Caco-2 (cell line): Measurements from ENCODE around the gene CASP5. TPM values are rescaled to one million over a fixed set of nuclear protein-coding genes. Genes with fewer than 3 reads are reported as not detected.
"Not testable (repeated sequence)": the region's sequence is repeated elsewhere in the genome, so short reads cannot be mapped to it uniquely, and the experiment has no call there.

ENCODE experiments used
- BruUV-seq: library from RNA; stranded (reverse); fragments of 400-500 nt; replicated peaks from 2 replicates; lab custom pipeline; 2021; lab: Mats Ljungman, UMichigan
- CTCF ChIA-PET: fragments of 300-600 bp; sonication (Branson Sonifier 250); formaldehyde crosslinking; loops from one replicate; lab custom pipeline; 2022; ENCODE audit warnings: antibody characterized with exemption; lab: Charles Lee
- POLR2A ChIA-PET: fragments of 300-600 bp; sonication (Branson Sonifier 250); formaldehyde crosslinking; loops from one replicate; lab custom pipeline; 2022; ENCODE audit warnings: antibody characterized with exemption; lab: Charles Lee
- DNase-seq, 2 experiments: peaks; one replicate each; pipeline versions ENCODE4 v3.0.0 to v3.0.0-alpha.2; 2020 to 2022
- H3K27me3 ChIP-seq: replicated peaks from 2 replicates; pipeline ENCODE4 v1.6.0; 2011; ENCODE audit warnings: low read length; ENCODE audit not compliant: control insufficient read depth, insufficient read depth
- H3K36me3 ChIP-seq: 2 replicates; pipeline ENCODE4 v1.5.1; 2011; ENCODE audit warnings: low read length; ENCODE audit not compliant: control insufficient read depth, insufficient read depth
- H3K4me1 ChIP-seq: fragments of 250-450 bp; sonication (Bioruptor Pico); 2 replicates; pipeline ENCODE4 v1.5.1; 2020; ENCODE audit warnings: mild to moderate bottlenecking
- H3K4me3 ChIP-seq: 2 replicates; pipeline ENCODE4 v1.5.1; 2011; ENCODE audit warnings: low read depth, mild to moderate bottlenecking, control low read depth, low read length
- H3K9me3 ChIP-seq: fragments of 250-450 bp; sonication (Bioruptor Pico); 2 replicates; pipeline ENCODE4 v1.5.1; 2020; ENCODE audit warnings: mild to moderate bottlenecking, moderate library complexity
- H3K27ac Mint-ChIP-seq: one replicate; pipeline ENCODE4 v1.8.0; 2022; ENCODE audit warnings: mixed read lengths; ENCODE audit not compliant: unreplicated experiment
- H3K27me3 Mint-ChIP-seq: one replicate; pipeline ENCODE4 v1.8.0; 2022; ENCODE audit warnings: mixed read lengths; ENCODE audit not compliant: insufficient read depth, unreplicated experiment
- H3K36me3 Mint-ChIP-seq: one replicate; pipeline ENCODE4 v1.8.0; 2022; ENCODE audit warnings: mild to moderate bottlenecking, mixed read lengths; ENCODE audit not compliant: insufficient read depth, unreplicated experiment
- H3K4me1 Mint-ChIP-seq: one replicate; pipeline ENCODE4 v1.8.0; 2022; ENCODE audit warnings: low read depth, mixed read lengths; ENCODE audit not compliant: unreplicated experiment
- H3K4me3 Mint-ChIP-seq: one replicate; pipeline ENCODE4 v1.8.0; 2022; ENCODE audit warnings: mild to moderate bottlenecking, moderate library complexity, mixed read lengths; ENCODE audit not compliant: unreplicated experiment
- H3K9me3 Mint-ChIP-seq: one replicate; pipeline ENCODE4 v1.8.0; 2022; ENCODE audit warnings: mixed read lengths; ENCODE audit not compliant: unreplicated experiment
- CTCF ChIP-seq, 2 experiments: fragments of 200-600 bp in 1 of 2; IDR thresholded peaks; 1 replicate in 1 of 2; 2 replicates in 1 of 2; pipeline versions ENCODE4 v1.5.1 to v1.8.0; 2011 to 2022; ENCODE audit warnings: antibody characterized with exemption in 1 of 2, control low read depth in 1 of 2, inconsistent platforms in 1 of 2, low read depth in 1 of 2, low read length in 1 of 2, mild to moderate bottlenecking in 1 of 2, moderate library complexity in 1 of 2; ENCODE audit not compliant: insufficient read depth in 1 of 2, severe bottlenecking in 1 of 2, unreplicated experiment in 1 of 2
- intact Hi-C: fragments of 100-400 bp; cut with micrococcal nuclease; formaldehyde crosslinking; loops from one replicate; pipeline ENCODE4 v1.10.0; 2022; ENCODE audit not compliant: unreplicated experiment
- total RNA-seq: library from RNA; stranded (reverse); gene quantifications from 2 replicates; pipeline ENCODE4 v1.2.3, GENCODE V29; 2022

Gene CASP5
- total RNA-seq, 1 experiment from 2014 or later: 1.4 TPM

GRCh38 chr11:105070306-105070705 is 47.3 kb upstream of the CASP5 start:
- Mint-ChIP-seq H3K27ac (no peak overlapping the region), H3K4me1 (peaks cover 8% of the 10 kb centered on the region), H3K4me3 (no peak overlapping the region), H3K9me3 (no peaks in the 10 kb centered on the region), H3K36me3 (no peaks in the 10 kb centered on the region), H3K27me3 (no peaks in the 10 kb centered on the region)
- POLR2A ChIA-PET: no interaction called here
- BruUV-seq: no TSS peak
- no peaks in the 10 kb centered on the region for H3K36me3 ChIP-seq
- no peaks in the 10 kb centered on the region for H3K9me3 ChIP-seq
- no peaks in the 10 kb centered on the region; the same call in 1 of the 2 replicates for H3K27me3 ChIP-seq
- CTCF ChIA-PET: no interaction called here
- no peak overlapping the region for H3K4me3 ChIP-seq
- intact Hi-C loops: no loop called here
- no peaks in the 10 kb centered on the region for H3K4me1 ChIP-seq
- DNase-seq: no peak
- TF ChIP-seq CTCF (IDR thresholded peaks at IDR 0.05; ENCODE audit: insufficient read depth in 1 of 2, low read depth in 1 of 2, low read length in 1 of 2, severe bottlenecking in 1 of 2, unreplicated experiment in 1 of 2): no peak

GRCh38 chr11:105069749-105070148 is 46.8 kb upstream of the CASP5 start:
- H3K4me1 ChIP-seq, H3K27me3 ChIP-seq, intact Hi-C loops, H3K4me3 Mint-ChIP-seq, H3K4me3 ChIP-seq, H3K36me3 Mint-ChIP-seq, H3K36me3 ChIP-seq, BruUV-seq, H3K27me3 Mint-ChIP-seq, POLR2A ChIA-PET, H3K4me1 Mint-ChIP-seq, H3K27ac Mint-ChIP-seq, H3K9me3 ChIP-seq, DNase-seq, H3K9me3 Mint-ChIP-seq: not testable (repeated sequence)
- CTCF ChIA-PET: interaction anchor here (0.6 kb wide), 1 partner anchor 1008 kb away, joined by 3 read pairs; the partner anchor contains the start of gene AASDHPPT

- H3K27me3 ChIP-seq, intact Hi-C loops, H3K9me3 Mint-ChIP-seq, H3K4me3 ChIP-seq, CTCF ChIA-PET, H3K36me3 Mint-ChIP-seq, H3K4me1 ChIP-seq, H3K36me3 ChIP-seq, DNase-seq, H3K4me3 Mint-ChIP-seq, H3K9me3 ChIP-seq, POLR2A ChIA-PET, H3K4me1 Mint-ChIP-seq, H3K27me3 Mint-ChIP-seq, H3K27ac Mint-ChIP-seq, BruUV-seq: not testable (repeated sequence)
Observed at GRCh38 chr11:105063245-105063941, 40.4 kb upstream of the CASP5 start.

- intact Hi-C loops: no loop called here
- no peak for TF ChIP-seq CTCF (IDR thresholded peaks at IDR 0.05; ENCODE audit: insufficient read depth in 1 of 2, low read depth in 1 of 2, low read length in 1 of 2, severe bottlenecking in 1 of 2, unreplicated experiment in 1 of 2)
- no TSS peak for BruUV-seq
- Mint-ChIP-seq H3K27ac (no peak overlapping the region), H3K27me3 (no peaks in the 10 kb centered on the region), H3K9me3 (peaks cover 9% of the 10 kb centered on the region), H3K36me3 (no peaks in the 10 kb centered on the region), H3K4me1 (peaks cover 19% of the 10 kb centered on the region), H3K4me3 (no peak overlapping the region)
- ChIA-PET POLR2A (no interaction called here), CTCF (no interaction called here)
- Histone ChIP-seq H3K36me3 (no peaks in the 10 kb centered on the region), H3K4me1 (peaks cover 13% of the 10 kb centered on the region), H3K9me3 (no peaks in the 10 kb centered on the region), H3K27me3 (no peaks in the 10 kb centered on the region), H3K4me3 (no peak overlapping the region)
- DNase-seq: no peak
Observed at GRCh38 chr11:105057432-105057831, 34.5 kb upstream of the CASP5 start.
